ENCODE data around the gene KRTAP12-4.
"Not testable (repeated sequence)": the region's sequence is repeated elsewhere in the genome, so short reads cannot be mapped to it uniquely, and the experiment has no call there.

Gene KRTAP12-4

DNA sequence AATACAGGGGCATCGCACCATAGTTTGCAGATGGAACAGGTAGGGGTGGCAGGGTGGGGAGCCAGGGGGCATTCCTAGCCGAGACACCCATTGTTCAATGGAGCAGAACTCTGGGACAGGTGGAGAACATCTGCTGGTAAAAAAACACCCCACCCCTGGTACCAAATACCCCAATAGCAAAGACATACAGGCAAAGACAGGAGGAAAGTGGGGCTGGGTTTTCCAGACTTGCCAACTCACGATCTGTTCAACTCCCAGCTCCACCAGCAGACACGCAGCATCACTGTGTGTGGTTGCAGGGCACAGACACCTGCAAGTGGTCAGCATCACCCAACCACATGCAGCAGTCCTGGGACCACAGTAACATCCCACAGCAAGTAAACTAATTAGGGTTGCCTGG, 42.9 kb downstream of the KRTAP12-4 start:
- no peak for DNase-seq (ENCODE audit: low read depth in 2 of 2)

GRCh38 chr21:44610157-44610843, 44.2 kb downstream of the KRTAP12-4 start:
- not testable (repeated sequence) for DNase-seq (ENCODE audit: low read depth in 2 of 2)

DNA sequence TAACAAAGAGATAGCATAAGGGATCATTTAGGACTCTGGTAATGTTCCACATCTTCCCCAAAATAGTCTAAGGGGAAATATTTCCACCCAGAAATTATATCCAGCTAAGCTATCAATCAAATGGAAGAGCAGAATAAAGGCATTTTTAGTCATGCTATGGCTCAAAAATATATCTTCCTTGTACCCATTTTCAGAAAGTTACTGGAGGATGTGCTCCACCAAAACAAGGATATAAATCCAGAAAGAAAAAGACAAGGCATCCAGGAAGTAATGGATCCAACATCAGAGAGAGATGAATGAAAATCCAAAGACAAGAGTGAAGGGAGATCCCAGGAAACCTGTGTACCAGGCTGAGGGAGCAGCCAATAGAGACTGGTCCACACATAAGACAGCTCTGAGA, 45.3 kb downstream of the KRTAP12-4 start:
- DNase-seq (ENCODE audit: low read depth in 2 of 2) = no peak

GRCh38 chr21:44606495-44606894, 48.0 kb downstream of the KRTAP12-4 start:
- no peak for DNase-seq (ENCODE audit: low read depth in 2 of 2)

All from activated CD8-positive, alpha-beta memory T cell treated with anti-CD3 and anti-CD28 coated beads for 4 hours (primary cell).